ENCODE results near the gene SLC45A3.

SLC45A3 gene

GRCh38 chr1:205610036-205610435 lies 70.3 kb downstream of the SLC45A3 start:
- no peak for DNase-seq (ENCODE audit: low spot score)
